GM19452 (cell line): ENCODE data around the gene MRPL53.
"Not testable (repeated sequence)": the region's sequence is repeated elsewhere in the genome, so short reads cannot be mapped to it uniquely, and the experiment has no call there.

Source experiments
- ATAC-seq: cut with Tn5 transposase; IDR thresholded peaks from one replicate; pipeline ENCODE4 v1.9.1; 2021; ENCODE audit not compliant: unreplicated experiment

The MRPL53 gene

GRCh38 chr2:74502720-74503505 lies 30.4 kb upstream of the MRPL53 start:
- peak; percentile 50 for ATAC-seq

GRCh38 chr2:74502147-74502719 lies 29.8 kb upstream of the MRPL53 start:
- ATAC-seq = no peak

GRCh38 chr2:74501335-74502071 lies 29.0 kb upstream of the MRPL53 start:
- no peak for ATAC-seq

GRCh38 chr2:74500578-74500946 lies 28.1 kb upstream of the MRPL53 start:
- no peak for ATAC-seq

- ATAC-seq = no peak
Observed at GRCh38 chr2:74499940-74500577, 27.6 kb upstream of the MRPL53 start.

- ATAC-seq = no peak
Observed at GRCh38 chr2:74499267-74499939, 26.9 kb upstream of the MRPL53 start, which contains the start of gene LBX2. TSS of gene LBX2 (minus strand) at chr2:74499603. CDS start at chr2:74499537, 66 bp downstream.

- ATAC-seq = no peak
Observed at GRCh38 chr2:74498500-74499266, 26.2 kb upstream of the MRPL53 start.

GRCh38 chr2:74497777-74498499 lies 25.5 kb upstream of the MRPL53 start:
- no peak for ATAC-seq

- ATAC-seq = no peak
Observed at GRCh38 chr2:74496997-74497776, 24.7 kb upstream of the MRPL53 start.

GRCh38 chr2:74495440-74495839 lies 23.0 kb upstream of the MRPL53 start:
- no peak for ATAC-seq

GRCh38 chr2:74493546-74493945 lies 21.1 kb upstream of the MRPL53 start:
- no peak for ATAC-seq

- no peak for ATAC-seq
Observed at GRCh38 chr2:74491648-74492544, 19.4 kb upstream of the MRPL53 start.

- no peak for ATAC-seq
Observed at GRCh38 chr2:74489906-74490305, 17.4 kb upstream of the MRPL53 start.

- ATAC-seq = no peak
Observed at GRCh38 chr2:74488643-74489481, 16.4 kb upstream of the MRPL53 start.

- ATAC-seq = no peak
Observed at GRCh38 chr2:74486141-74486540, 13.7 kb upstream of the MRPL53 start.

GRCh38 chr2:74483675-74484164 lies 11.2 kb upstream of the MRPL53 start:
- ATAC-seq = not testable (repeated sequence)
